ENCODE data around the gene MAML2.

Gene MAML2

DNA sequence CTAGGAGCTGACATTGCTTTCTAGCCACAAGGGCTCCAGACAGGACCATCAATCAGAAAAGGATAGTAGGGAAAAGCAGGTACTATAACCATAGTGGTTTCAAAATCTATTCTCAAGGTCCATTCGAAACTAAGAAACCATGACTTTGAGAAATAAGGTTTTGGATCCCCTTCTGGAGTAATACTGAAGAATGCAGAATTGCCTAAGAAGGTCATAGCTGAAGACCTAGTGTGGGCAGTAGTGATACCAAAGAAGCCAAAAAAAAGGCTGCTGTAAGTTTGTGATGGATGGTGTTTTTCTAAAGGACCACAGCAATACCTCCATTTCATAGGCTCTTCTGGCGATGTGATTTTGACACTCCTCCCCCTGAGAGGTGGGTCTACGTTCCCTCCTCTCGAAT lies 163.1 kb downstream of the MAML2 start:
- ChIA-PET POLR2A (ENCODE audit: low non-redundant PET) (no interaction called here), CTCF (interaction anchor here (0.6 kb wide), 1 partner anchor 845 kb away, joined by 6 read pairs; no protein-coding TSS in a partner anchor)
- TF ChIP-seq, protein P1, sequence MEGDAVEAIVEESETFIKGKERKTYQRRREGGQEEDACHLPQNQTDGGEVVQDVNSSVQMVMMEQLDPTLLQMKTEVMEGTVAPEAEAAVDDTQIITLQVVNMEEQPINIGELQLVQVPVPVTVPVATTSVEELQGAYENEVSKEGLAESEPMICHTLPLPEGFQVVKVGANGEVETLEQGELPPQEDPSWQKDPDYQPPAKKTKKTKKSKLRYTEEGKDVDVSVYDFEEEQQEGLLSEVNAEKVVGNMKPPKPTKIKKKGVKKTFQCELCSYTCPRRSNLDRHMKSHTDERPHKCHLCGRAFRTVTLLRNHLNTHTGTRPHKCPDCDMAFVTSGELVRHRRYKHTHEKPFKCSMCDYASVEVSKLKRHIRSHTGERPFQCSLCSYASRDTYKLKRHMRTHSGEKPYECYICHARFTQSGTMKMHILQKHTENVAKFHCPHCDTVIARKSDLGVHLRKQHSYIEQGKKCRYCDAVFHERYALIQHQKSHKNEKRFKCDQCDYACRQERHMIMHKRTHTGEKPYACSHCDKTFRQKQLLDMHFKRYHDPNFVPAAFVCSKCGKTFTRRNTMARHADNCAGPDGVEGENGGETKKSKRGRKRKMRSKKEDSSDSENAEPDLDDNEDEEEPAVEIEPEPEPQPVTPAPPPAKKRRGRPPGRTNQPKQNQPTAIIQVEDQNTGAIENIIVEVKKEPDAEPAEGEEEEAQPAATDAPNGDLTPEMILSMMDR (conservative IDR thresholded peaks at IDR 0.05; ENCODE audit: low read depth): no peak
- H3K27ac ChIP-seq: no peak overlapping the region
- DNase-seq (ENCODE audit: low spot score): no peak

DNA sequence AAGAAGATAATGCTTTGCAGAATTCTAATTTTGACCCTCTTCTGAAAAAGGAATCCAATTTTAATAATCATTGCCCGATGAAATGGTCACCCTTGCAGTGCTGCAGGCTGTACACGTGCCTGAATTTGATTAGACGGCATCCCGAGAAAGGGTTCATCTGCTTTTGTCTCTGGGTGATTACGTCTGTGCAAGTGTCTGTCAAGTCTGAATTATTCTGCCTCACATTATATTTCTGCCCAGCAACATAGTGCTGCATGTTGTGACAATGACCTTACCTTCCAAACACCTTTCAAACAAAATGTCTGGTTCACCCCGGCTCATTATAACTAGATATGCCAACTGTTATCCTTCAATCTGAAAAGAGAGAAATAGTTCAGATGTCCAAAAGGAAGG lies 164.1 kb downstream of the MAML2 start:
- POLR2A ChIA-PET (ENCODE audit: low non-redundant PET): no interaction called here
- no peak overlapping the region for H3K27ac ChIP-seq
- no peak for DNase-seq (ENCODE audit: low spot score)
- TF ChIP-seq, protein P1 (conservative IDR thresholded peaks at IDR 0.05; ENCODE audit: low read depth): no peak
- CTCF ChIA-PET: no interaction called here

DNA sequence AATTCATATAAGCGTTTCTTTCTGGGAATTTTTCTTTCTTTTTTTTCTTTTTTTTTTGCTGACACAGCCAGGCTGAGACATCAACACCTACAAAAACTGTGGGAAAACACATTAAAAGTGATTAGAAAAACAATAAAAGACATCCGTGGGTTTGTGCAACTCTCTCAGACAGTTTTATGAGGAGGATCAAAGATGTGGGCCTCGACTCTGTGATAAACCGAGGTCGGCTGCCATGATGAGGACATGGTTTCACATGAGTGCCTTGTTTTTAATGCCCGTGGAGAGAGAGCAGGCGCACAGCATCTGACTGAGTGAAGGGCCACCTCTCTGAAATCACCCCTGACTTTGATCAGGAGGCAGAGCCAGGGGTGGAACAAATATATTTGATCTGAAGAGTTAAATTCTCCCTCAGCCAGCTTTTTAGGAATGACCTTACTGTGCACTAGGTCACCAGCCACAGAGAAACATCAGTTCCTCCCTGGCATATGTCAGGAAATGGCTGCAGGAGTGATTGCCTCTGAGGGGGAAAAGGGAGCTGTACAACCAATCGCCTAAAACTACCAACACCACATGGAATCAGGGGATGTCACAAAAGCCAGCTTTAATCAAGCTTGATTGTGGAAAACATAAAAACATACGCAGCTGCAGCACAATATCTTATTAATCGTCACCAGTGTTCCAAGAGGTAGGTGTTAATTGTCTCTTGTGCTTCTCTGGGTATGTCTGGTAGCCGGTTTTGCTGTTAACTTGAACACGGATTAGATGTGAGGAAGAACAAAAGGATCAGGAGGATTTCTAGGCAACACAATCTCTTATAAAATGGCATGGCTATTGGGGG lies 164.7 kb downstream of the MAML2 start:
- DNase-seq (ENCODE audit: low spot score): no peak
- POLR2A ChIA-PET (ENCODE audit: low non-redundant PET): no interaction called here
- H3K27ac ChIP-seq: no peak overlapping the region
- TF ChIP-seq, protein P1 (conservative IDR thresholded peaks at IDR 0.05; ENCODE audit: low read depth): no peak
- CTCF ChIA-PET: no interaction called here

DNA sequence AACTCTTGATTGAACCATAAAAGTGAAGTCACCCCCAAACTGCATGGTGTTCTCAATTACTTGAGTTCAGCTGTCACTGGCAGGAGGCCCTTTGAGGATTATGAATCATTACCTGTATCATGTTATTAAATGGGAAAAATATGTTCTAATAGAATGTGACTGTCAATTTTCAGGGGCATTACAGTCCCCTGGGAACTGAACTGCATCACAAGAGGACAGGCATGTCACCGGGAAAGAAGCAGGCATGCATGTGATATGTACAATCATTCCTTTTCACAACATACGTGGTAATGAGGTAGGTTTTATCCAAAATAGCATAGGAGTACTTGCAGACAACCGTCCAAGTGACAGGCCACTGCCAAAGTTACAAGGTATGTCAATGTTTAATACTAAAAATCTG lies 165.8 kb downstream of the MAML2 start:
- ChIA-PET POLR2A (ENCODE audit: low non-redundant PET) (no interaction called here), CTCF (no interaction called here)
- no peak for DNase-seq (ENCODE audit: low spot score)
- TF ChIP-seq, protein P1 (conservative IDR thresholded peaks at IDR 0.05; ENCODE audit: low read depth): no peak
- H3K27ac ChIP-seq: no peak overlapping the region

DNA sequence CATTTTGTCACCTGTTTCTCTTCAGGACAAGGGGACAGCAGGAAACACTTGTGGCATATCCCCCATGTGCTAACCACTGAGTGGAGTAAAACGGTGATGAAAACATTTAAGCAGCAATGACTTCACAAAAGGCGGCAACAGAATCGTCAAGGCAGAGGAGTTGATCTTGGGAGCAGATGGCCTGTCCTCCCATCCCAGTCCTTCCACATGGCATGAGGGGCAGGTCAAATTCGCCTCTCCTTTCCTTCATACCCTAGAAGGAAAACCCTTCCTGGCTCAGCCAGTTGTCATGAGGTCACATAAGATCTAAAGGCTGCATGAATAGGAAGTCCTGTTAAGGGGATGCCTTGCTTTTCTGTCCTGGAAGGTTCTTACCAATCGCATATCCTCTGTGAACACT lies 169.1 kb downstream of the MAML2 start:
- TF ChIP-seq, protein P1 (conservative IDR thresholded peaks at IDR 0.05; ENCODE audit: low read depth): no peak
- ChIA-PET POLR2A (ENCODE audit: low non-redundant PET) (no interaction called here), CTCF (no interaction called here)
- DNase-seq (ENCODE audit: low spot score): no peak
- H3K27ac ChIP-seq: no peak overlapping the region

DNA sequence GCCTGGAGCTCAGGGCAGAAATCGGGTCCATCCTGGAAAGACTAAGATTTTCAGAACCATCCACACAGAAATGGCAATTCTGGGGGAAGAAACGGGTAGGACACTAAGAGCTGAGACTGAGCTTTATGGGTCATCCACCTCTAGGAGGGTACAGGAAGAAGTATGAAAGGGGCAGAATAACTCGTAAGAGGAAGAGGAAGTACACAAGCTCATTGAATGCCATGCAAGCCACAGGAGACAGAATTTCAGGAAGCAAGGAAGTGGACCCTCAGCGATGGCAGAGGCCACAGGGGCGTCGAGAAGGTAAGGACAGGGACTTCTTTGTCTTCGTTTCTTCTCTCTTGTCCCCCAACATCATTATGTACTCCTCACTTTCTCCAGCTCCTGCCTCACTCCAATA lies 169.6 kb downstream of the MAML2 start:
- POLR2A ChIA-PET (ENCODE audit: low non-redundant PET): no interaction called here
- TF ChIP-seq, protein P1 (conservative IDR thresholded peaks at IDR 0.05; ENCODE audit: low read depth): no peak
- no peak overlapping the region for H3K27ac ChIP-seq
- DNase-seq (ENCODE audit: low spot score): no peak
- CTCF ChIA-PET: interaction anchor here (0.6 kb wide), 1 partner anchor 250 kb away, joined by 5 read pairs; the partner anchor contains the start of gene MTMR2
